ENCODE data around the gene TSC2. TPM values are rescaled to one million over a fixed set of nuclear protein-coding genes. Genes with fewer than 3 reads are reported as not detected.

Gene TSC2
- total RNA-seq, 1 experiment from 2014 or later, result 109 TPM

DNA sequence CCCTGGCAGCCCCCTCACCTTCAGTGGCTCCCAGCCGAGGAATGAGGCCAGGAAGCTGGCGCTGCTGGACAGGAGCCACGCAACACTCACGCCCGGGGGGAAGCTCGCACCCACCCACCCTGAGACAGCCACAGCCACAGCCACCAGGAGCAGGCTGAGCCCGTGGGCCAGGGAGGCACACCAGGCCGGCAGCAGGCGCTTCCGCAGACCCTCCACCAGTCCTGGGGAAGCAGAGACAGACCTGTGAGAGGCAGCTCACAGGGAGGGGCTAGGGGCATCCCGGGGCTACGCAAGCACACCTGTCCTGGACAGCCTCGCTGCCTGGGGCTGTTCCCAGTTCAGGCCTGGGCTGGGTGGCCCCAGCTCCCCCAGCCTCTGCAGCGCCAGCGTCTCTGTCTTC lies 46.0 kb downstream of the TSC2 start:
- no peak for DNase-seq
- Mint-ChIP-seq H3K36me3 (ENCODE audit: insufficient read depth, unreplicated experiment) (peaks cover 56% of the 10 kb centered on the region), H3K9me3 (ENCODE audit: unreplicated experiment) (no peaks in the 10 kb centered on the region), H3K27me3 (ENCODE audit: insufficient read depth, unreplicated experiment) (no peaks in the 10 kb centered on the region), H3K4me3 (ENCODE audit: unreplicated experiment) (no peak overlapping the region), H3K4me1 (ENCODE audit: low read depth, unreplicated experiment) (no peaks in the 10 kb centered on the region), H3K27ac (ENCODE audit: unreplicated experiment) (no peak overlapping the region)
- BruUV-seq (replicated peaks), result no TSS peak
- Histone ChIP-seq H3K36me3 (ENCODE audit: control insufficient read depth, insufficient read depth, low read length) (no peaks in the 10 kb centered on the region; the same call in 1 of the 2 replicates), H3K9me3 (no peaks in the 10 kb centered on the region), H3K27me3 (replicated peaks; ENCODE audit: control insufficient read depth, insufficient read depth, low read length) (no peaks in the 10 kb centered on the region), H3K4me3 (ENCODE audit: low read depth, low read length) (no peak overlapping the region), H3K4me1 (peaks cover 22% of the 10 kb centered on the region)
- intact Hi-C loops (cut with micrococcal nuclease; ENCODE audit: unreplicated experiment), result no loop called here
- ChIA-PET CTCF (interaction anchor here (0.7 kb wide), 1 partner anchor 439 kb away, joined by 3 read pairs; no protein-coding TSS in a partner anchor), POLR2A (no interaction called here)
- TF ChIP-seq, protein P1, sequence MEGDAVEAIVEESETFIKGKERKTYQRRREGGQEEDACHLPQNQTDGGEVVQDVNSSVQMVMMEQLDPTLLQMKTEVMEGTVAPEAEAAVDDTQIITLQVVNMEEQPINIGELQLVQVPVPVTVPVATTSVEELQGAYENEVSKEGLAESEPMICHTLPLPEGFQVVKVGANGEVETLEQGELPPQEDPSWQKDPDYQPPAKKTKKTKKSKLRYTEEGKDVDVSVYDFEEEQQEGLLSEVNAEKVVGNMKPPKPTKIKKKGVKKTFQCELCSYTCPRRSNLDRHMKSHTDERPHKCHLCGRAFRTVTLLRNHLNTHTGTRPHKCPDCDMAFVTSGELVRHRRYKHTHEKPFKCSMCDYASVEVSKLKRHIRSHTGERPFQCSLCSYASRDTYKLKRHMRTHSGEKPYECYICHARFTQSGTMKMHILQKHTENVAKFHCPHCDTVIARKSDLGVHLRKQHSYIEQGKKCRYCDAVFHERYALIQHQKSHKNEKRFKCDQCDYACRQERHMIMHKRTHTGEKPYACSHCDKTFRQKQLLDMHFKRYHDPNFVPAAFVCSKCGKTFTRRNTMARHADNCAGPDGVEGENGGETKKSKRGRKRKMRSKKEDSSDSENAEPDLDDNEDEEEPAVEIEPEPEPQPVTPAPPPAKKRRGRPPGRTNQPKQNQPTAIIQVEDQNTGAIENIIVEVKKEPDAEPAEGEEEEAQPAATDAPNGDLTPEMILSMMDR (IDR thresholded peaks at IDR 0.05; ENCODE audit: insufficient read depth in 1 of 2, low read depth in 1 of 2, low read length in 1 of 2, severe bottlenecking in 1 of 2, unreplicated experiment in 1 of 2), result no peak

DNA sequence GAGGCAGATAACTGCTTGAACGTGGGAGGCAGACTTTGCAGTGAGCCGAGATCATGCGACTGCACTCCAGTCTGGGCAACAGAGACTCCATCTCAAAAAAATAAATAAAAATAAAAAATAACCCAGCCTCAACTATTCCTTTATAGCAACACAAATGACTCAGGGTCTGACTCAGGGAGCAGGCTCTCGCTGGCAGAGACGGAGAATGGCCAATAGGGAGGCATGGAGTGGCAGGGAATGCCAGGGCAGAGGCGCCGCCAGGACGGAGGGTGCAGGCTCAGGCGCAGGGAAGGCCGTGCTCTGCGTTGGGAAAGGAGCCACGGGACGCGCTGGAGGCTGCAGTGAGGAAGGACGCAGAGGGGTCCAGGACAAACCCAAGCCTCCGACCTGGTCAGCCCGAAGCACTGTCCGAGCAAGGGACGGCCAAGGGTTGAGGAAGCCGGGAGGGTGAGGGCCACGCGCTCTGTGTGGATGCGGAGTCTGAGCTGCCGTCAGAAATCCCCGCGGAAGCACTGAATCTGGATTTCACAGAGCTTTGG lies 47.6 kb downstream of the TSC2 start:
- Histone ChIP-seq H3K4me1 (peaks cover 19% of the 10 kb centered on the region), H3K27me3 (replicated peaks; ENCODE audit: control insufficient read depth, insufficient read depth, low read length) (no peaks in the 10 kb centered on the region), H3K9me3 (no peaks in the 10 kb centered on the region), H3K4me3 (ENCODE audit: low read depth, low read length) (no peak overlapping the region), H3K36me3 (ENCODE audit: control insufficient read depth, insufficient read depth, low read length) (no peaks in the 10 kb centered on the region; the same call in 1 of the 2 replicates)
- no TSS peak for BruUV-seq (replicated peaks)
- ChIA-PET POLR2A (no interaction called here), CTCF (no interaction called here)
- H3K27me3 Mint-ChIP-seq (ENCODE audit: insufficient read depth, unreplicated experiment), result no peaks in the 10 kb centered on the region
- intact Hi-C loops (cut with micrococcal nuclease; ENCODE audit: unreplicated experiment), result no loop called here
- no peaks in the 10 kb centered on the region for H3K9me3 Mint-ChIP-seq (ENCODE audit: unreplicated experiment)
- DNase-seq, result no peak
- H3K4me3 Mint-ChIP-seq (ENCODE audit: unreplicated experiment), result no peak overlapping the region
- peaks cover 42% of the 10 kb centered on the region for H3K36me3 Mint-ChIP-seq (ENCODE audit: insufficient read depth, unreplicated experiment)
- H3K4me1 Mint-ChIP-seq (ENCODE audit: low read depth, unreplicated experiment), result no peaks in the 10 kb centered on the region
- no peak overlapping the region for H3K27ac Mint-ChIP-seq (ENCODE audit: unreplicated experiment)
- TF ChIP-seq, protein P1 (IDR thresholded peaks at IDR 0.05; ENCODE audit: insufficient read depth in 1 of 2, low read depth in 1 of 2, low read length in 1 of 2, severe bottlenecking in 1 of 2, unreplicated experiment in 1 of 2), result no peak

DNA sequence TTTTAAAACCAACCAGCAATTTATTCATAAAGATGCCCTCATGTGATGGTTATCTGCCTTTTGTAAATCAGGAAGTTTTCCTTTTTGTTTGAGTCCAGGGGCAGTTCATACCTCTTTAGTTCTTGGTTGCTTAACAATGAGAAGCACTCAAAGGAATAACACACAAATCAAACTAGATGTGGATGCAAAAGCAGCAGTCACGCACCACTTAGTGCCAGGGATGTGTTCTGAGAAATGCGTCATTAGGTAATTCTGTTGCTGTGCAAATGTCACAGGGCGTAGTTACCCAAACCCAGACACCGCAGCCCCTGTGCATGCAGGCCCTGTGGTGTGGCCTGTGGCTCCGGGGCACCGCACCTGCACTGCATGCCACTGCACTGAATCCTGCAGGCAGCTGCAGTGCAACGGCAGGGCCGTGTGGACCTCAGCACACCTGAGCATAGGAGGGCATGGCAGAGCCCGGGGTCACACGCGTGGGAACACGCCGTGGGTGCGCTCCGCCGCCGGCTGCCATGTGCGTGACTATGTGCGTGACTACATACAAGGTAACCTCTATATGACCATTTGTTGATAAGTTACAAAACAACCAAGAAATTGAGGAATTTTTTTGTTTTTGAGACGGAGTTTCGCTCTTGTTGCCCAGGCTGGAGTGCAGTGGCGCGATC lies 48.3 kb downstream of the TSC2 start:
- Mint-ChIP-seq H3K9me3 (ENCODE audit: unreplicated experiment) (no peaks in the 10 kb centered on the region), H3K36me3 (ENCODE audit: insufficient read depth, unreplicated experiment) (peaks cover 36% of the 10 kb centered on the region), H3K4me3 (ENCODE audit: unreplicated experiment) (no peak overlapping the region), H3K27ac (ENCODE audit: unreplicated experiment) (no peak overlapping the region), H3K27me3 (ENCODE audit: insufficient read depth, unreplicated experiment) (no peaks in the 10 kb centered on the region), H3K4me1 (ENCODE audit: low read depth, unreplicated experiment) (no peaks in the 10 kb centered on the region)
- CTCF ChIA-PET, result no interaction called here
- Histone ChIP-seq H3K4me1 (peaks cover 15% of the 10 kb centered on the region), H3K36me3 (ENCODE audit: control insufficient read depth, insufficient read depth, low read length) (no peaks in the 10 kb centered on the region; the same call in 1 of the 2 replicates), H3K27me3 (replicated peaks; ENCODE audit: control insufficient read depth, insufficient read depth, low read length) (no peaks in the 10 kb centered on the region), H3K4me3 (ENCODE audit: low read depth, low read length) (no peak overlapping the region), H3K9me3 (no peaks in the 10 kb centered on the region)
- POLR2A ChIA-PET, result no interaction called here
- TF ChIP-seq, protein P1 (IDR thresholded peaks at IDR 0.05; ENCODE audit: insufficient read depth in 1 of 2, low read depth in 1 of 2, low read length in 1 of 2, severe bottlenecking in 1 of 2, unreplicated experiment in 1 of 2), result no peak
- no TSS peak for BruUV-seq (replicated peaks)
- no peak for DNase-seq
- intact Hi-C loops (cut with micrococcal nuclease; ENCODE audit: unreplicated experiment), result no loop called here
